ENCODE measurements around the gene FBN2.
"Not testable (repeated sequence)": the region's sequence is repeated elsewhere in the genome, so short reads cannot be mapped to it uniquely, and the experiment has no call there.

Gene FBN2

DNA sequence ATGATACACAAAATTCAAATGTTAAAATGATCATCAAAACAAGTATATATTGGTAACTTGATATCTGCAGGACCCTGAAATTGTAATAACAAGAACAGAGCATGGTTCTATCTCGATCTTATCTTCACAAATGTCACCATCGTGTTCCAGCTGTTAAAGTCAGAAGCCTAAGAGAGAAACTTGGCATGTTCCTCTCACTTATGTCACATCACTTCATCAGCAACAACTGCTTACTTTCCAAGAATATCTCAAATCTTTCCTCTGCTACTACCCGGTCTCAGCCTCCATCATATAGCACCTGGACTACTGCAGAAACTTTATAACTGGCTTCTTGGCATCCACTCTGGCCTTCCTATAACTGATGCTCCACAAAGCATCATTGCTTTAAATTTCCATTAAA lies 84.9 kb downstream of the FBN2 start:
- Histone ChIP-seq H3K27me3 (ENCODE audit: insufficient read depth, low read depth, severe bottlenecking) (no peaks in the 10 kb centered on the region), H3K4me3 (ENCODE audit: low read depth, low read length) (no peak overlapping the region), H3K9me3 (ENCODE audit: severe bottlenecking) (no peaks in the 10 kb centered on the region), H3K27ac (no peak overlapping the region), H3K36me3 (no peaks in the 10 kb centered on the region)
- TF ChIP-seq, protein P1, sequence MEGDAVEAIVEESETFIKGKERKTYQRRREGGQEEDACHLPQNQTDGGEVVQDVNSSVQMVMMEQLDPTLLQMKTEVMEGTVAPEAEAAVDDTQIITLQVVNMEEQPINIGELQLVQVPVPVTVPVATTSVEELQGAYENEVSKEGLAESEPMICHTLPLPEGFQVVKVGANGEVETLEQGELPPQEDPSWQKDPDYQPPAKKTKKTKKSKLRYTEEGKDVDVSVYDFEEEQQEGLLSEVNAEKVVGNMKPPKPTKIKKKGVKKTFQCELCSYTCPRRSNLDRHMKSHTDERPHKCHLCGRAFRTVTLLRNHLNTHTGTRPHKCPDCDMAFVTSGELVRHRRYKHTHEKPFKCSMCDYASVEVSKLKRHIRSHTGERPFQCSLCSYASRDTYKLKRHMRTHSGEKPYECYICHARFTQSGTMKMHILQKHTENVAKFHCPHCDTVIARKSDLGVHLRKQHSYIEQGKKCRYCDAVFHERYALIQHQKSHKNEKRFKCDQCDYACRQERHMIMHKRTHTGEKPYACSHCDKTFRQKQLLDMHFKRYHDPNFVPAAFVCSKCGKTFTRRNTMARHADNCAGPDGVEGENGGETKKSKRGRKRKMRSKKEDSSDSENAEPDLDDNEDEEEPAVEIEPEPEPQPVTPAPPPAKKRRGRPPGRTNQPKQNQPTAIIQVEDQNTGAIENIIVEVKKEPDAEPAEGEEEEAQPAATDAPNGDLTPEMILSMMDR (IDR thresholded peaks at IDR 0.05; ENCODE audit: low read depth, low read length): no peak
- no peak for DNase-seq

DNA sequence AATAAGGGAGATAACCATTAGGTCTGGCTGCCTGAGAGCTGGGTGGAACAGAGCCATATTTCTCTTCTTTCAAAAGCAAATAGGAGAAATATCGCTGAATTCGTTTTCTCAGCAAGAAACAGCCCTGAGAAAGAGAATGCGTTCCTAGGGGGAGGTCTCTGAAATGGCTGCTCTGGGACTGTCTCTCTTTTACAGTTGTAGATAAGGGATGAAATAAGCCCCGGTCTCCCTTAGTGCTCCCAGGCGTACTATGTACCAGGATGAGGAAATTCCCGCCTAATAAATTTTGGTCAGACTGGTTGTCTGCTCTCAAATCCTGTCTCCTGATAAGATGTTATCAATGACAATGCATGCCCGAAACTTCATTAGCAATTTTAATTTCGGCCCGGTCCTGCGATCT lies 90.8 kb downstream of the FBN2 start:
- peaks cover 11% of the 10 kb centered on the region for H3K9me3 ChIP-seq (ENCODE audit: severe bottlenecking)
- H3K27ac ChIP-seq; H3K36me3 ChIP-seq; DNase-seq; H3K4me3 ChIP-seq (ENCODE audit: low read depth, low read length); H3K27me3 ChIP-seq (ENCODE audit: insufficient read depth, low read depth, severe bottlenecking): not testable (repeated sequence)

DNA sequence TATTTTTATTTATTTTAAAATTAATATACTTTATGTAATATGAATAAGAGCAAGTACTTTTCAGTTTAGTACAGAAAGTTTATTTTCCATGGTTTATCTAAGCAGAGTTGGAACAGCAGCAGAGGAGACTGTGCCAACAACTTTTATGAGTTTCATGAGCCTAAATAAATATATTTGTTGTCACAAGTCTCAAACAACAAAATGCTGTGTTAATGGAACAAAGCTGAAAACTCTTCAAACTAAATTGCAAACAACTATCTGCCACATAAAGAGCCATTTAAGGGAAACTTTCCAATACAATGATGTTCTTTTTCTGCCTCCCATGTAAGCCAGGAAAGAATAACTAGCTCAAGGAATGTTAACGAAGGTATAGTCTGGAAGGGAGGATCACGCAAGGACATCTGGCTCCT lies 96.1 kb downstream of the FBN2 start:
- TF ChIP-seq, protein P1 (IDR thresholded peaks at IDR 0.05; ENCODE audit: low read depth, low read length): no peak
- Histone ChIP-seq H3K36me3 (no peaks in the 10 kb centered on the region), H3K27me3 (ENCODE audit: insufficient read depth, low read depth, severe bottlenecking) (no peaks in the 10 kb centered on the region), H3K9me3 (ENCODE audit: severe bottlenecking) (peaks cover under 1% of the 10 kb centered on the region), H3K27ac (no peak overlapping the region), H3K4me3 (ENCODE audit: low read depth, low read length) (no peak overlapping the region)
- DNase-seq: no peak

DNA sequence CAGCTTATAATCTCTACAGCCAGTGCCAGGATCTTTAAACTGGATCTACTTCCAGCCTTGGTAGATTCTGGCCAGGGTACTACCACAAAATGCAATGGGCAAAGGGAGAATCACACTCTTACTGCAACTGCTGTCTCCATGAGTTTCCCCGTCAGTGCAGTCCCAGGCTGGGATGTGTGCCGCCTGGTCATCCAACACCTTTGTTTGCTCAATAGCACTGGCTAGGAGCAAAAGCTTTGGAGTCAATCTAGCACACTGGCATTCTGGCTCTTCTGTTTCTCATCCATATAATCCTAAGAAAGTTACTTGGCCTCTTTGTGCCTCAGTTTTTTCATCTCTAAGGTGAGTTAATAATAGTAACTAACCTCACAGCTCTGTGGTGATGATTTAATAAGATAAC lies 96.9 kb downstream of the FBN2 start:
- TF ChIP-seq, protein P1 (IDR thresholded peaks at IDR 0.05; ENCODE audit: low read depth, low read length): no peak
- Histone ChIP-seq H3K9me3 (ENCODE audit: severe bottlenecking) (no peaks in the 10 kb centered on the region), H3K36me3 (no peaks in the 10 kb centered on the region)

DNA sequence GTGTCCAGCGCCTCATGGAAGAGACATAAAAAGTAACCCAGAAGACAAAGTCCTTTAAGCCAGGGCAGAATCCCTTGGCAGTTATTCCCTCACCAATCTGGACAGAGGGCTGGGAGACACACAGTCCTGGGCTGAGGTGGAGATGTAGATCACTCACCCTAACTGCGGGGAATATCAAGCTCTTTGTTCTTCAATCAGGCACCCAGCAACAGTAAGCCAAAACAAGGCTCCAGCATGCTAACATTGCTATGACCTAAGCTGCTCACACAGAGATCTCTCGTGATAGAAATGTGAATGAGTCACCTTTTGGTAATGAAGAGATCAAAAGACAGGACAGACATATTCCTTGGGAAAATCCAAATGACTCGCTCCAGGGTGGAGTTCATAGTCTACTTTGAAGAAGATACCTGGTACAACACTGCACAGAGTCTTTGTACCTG lies 101.3 kb downstream of the FBN2 start:
- TF ChIP-seq, protein P1 (IDR thresholded peaks at IDR 0.05; ENCODE audit: low read depth, low read length): no peak
- H3K27me3 ChIP-seq (ENCODE audit: insufficient read depth, low read depth, severe bottlenecking): no peaks in the 10 kb centered on the region
- DNase-seq: no peak
- H3K9me3 ChIP-seq (ENCODE audit: severe bottlenecking): no peaks in the 10 kb centered on the region
- H3K4me3 ChIP-seq (ENCODE audit: low read depth, low read length): no peak overlapping the region
- H3K27ac ChIP-seq: no peak overlapping the region
- no peaks in the 10 kb centered on the region for H3K36me3 ChIP-seq

More for the DNA sequence above, 96.9 kb downstream of the FBN2 start:
- no peak for DNase-seq
- Histone ChIP-seq H3K27me3 (ENCODE audit: insufficient read depth, low read depth, severe bottlenecking) (no peaks in the 10 kb centered on the region), H3K4me3 (ENCODE audit: low read depth, low read length) (no peak overlapping the region), H3K27ac (no peak overlapping the region)

DNA sequence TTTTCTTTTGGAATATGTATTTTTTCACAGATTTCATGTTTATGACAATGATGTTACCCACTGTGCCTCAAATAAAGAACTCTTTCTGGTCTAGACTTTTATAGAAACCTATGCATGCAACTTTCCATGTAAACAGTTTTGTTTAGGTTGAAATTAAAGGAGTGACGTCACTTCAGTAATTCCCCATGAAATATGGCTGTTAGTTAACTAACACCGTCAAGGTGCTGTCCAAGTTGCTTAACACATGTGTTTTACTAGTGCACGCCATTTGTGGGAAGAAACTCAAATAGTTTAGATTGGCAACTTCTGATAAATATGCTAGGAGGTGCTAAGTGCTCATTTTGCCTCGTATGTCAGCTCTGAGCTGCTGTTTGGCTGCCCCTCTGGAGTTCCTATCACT lies 102.2 kb downstream of the FBN2 start:
- TF ChIP-seq, protein P1 (IDR thresholded peaks at IDR 0.05; ENCODE audit: low read depth, low read length): no peak
- no peaks in the 10 kb centered on the region for H3K36me3 ChIP-seq
- no peak for DNase-seq
- no peaks in the 10 kb centered on the region for H3K27me3 ChIP-seq (ENCODE audit: insufficient read depth, low read depth, severe bottlenecking)
- H3K27ac ChIP-seq: no peak overlapping the region
- no peak overlapping the region for H3K4me3 ChIP-seq (ENCODE audit: low read depth, low read length)
- H3K9me3 ChIP-seq (ENCODE audit: severe bottlenecking): no peaks in the 10 kb centered on the region

Measured in WERI-Rb-1 (cell line).